Measurements from ENCODE around the gene CCSAP.
"Not testable (repeated sequence)": the region's sequence is repeated elsewhere in the genome, so short reads cannot be mapped to it uniquely, and the experiment has no call there.

CCSAP gene

GRCh38 chr1:229325853-229326487 lies 16.9 kb downstream of the CCSAP start:
- no peak for DNase-seq (ENCODE audit: low spot score)

DNA sequence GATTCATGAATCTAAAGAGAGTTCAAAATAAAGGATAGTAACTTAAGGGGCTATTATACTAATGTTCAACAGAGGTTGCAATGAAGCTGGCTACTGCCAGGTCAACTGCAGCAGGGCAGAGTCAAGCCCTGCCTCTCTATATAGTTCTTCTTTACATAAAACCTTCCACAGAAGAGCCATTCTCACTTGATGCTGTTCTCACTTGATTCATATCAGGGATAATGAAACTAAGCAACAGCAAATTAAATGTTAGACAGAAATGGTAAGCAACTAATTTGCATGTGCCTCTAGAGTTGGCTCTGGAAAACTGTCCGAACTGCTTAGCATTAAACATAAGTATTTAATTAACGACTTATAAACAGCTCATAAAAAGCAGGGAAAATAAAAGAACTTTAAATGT lies 17.4 kb downstream of the CCSAP start:
- DNase-seq (ENCODE audit: low spot score): no peak

DNA sequence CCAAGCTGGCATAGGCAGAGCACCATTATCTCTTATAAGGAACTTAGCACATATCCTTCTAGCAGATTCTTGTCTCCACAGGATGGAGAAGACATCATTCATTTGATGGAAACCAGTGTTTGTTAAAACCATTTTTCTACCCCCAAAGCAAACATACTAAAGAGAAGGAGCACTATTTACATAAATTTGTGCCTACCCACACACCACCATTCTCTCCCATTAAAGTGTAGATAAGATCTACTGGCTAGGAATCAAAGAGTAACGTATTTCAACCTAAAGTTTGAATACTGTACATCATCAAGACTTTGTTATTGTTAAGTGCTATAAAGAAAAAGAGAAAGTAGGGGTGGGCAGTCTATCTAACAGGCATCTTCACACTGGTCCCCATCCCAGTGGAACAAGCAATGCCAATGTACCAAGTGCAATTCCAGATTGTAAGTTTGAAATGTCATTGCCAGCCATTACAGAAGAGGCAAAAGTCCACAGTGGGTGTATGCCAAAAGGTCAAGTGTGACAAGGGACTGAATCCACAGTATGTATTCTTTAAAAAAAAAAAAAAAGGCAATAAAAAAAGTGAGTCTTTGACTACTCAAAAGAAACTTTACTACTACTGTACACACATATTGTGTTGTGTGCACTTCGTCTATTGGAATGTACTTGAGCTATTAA lies 18.8 kb downstream of the CCSAP start:
- no peak for DNase-seq (ENCODE audit: low spot score)

- no peak for DNase-seq (ENCODE audit: low spot score)
These were observed 19.6 kb downstream of the CCSAP start for GRCh38 chr1:229323201-229323600.

DNA sequence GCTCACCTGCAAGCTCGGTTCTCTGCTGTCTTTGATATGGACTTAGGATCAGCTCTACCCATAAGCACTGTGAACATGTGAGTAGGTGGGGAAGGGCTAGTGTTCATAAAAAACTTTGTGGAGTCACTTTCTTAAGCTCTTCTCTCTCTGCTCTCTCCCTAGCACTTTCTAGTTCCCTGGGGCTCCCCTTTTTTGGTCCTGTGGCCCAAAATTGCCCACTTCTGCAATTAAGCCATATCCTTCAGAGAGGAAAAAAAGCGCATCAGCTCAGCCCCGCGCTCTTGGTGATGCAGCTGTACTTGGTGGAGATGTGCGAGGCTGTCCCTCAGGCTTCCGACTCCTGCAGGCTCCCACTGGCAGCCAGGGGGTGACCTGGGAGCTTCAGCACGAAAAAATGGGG lies 23.4 kb downstream of the CCSAP start:
- DNase-seq (ENCODE audit: low spot score): no peak

DNA sequence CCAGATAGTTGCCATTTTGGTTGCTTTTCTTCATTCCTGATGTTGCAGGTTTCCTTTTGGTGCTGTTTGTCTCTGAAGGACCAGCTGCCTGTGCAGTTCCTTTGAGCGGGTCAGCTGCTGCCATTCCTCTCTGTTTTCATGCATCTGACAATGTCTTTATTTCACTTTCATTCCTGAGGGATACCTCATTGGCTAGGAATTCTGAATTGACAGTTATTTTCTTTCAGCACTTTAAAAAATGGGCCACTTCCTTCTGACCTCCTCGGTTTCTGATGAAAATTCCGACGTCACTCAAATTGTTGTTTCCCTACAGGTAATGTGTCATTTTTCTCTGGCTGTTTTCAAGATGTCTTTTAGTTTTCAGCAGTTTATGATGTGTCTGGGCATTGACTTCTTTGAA lies 24.8 kb downstream of the CCSAP start:
- no peak for DNase-seq (ENCODE audit: low spot score)

GRCh38 chr1:229316166-229316565 lies 26.7 kb downstream of the CCSAP start:
- no peak for DNase-seq (ENCODE audit: low spot score)

- no peak for DNase-seq (ENCODE audit: low spot score)
These were observed 32.0 kb downstream of the CCSAP start for GRCh38 chr1:229310833-229311232.

- DNase-seq (ENCODE audit: low spot score): no peak
These were observed 33.2 kb downstream of the CCSAP start for GRCh38 chr1:229309684-229310083.

DNA sequence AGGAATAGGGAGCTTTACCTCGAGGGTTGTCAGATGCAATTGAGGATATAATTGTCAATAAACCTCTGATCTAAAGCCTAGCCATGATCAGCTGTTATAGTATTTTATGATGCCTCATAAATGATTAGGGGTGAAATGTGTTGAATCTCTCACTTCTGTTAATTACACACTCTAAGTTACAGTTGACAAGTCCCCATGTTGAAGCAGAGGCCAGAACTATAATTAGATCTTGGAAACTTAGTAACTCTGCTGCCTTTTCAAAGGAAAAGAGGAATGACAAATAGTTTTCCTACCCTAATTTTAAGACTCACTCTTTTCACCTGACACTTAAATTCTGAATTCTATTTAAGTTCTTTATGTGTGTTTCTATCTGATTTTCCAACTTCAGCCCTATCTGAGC lies 33.8 kb downstream of the CCSAP start:
- DNase-seq (ENCODE audit: low spot score): no peak

- DNase-seq (ENCODE audit: low spot score): no peak
These were observed 37.5 kb downstream of the CCSAP start for GRCh38 chr1:229305392-229305791.

- no peak for DNase-seq (ENCODE audit: low spot score)
These were observed 39.0 kb downstream of the CCSAP start for GRCh38 chr1:229303855-229304254.

- DNase-seq (ENCODE audit: low spot score): no peak
These were observed 40.1 kb downstream of the CCSAP start for GRCh38 chr1:229302740-229303139.

- no peak for DNase-seq (ENCODE audit: low spot score)
These were observed 42.6 kb downstream of the CCSAP start for GRCh38 chr1:229300099-229300757.

- DNase-seq (ENCODE audit: low spot score): no peak
These were observed 43.9 kb downstream of the CCSAP start for GRCh38 chr1:229298887-229299503.

- no peak for DNase-seq (ENCODE audit: low spot score)
These were observed 44.4 kb downstream of the CCSAP start for GRCh38 chr1:229298420-229298819.

- no peak for DNase-seq (ENCODE audit: low spot score)
These were observed 45.1 kb downstream of the CCSAP start for GRCh38 chr1:229297746-229298145.

DNA sequence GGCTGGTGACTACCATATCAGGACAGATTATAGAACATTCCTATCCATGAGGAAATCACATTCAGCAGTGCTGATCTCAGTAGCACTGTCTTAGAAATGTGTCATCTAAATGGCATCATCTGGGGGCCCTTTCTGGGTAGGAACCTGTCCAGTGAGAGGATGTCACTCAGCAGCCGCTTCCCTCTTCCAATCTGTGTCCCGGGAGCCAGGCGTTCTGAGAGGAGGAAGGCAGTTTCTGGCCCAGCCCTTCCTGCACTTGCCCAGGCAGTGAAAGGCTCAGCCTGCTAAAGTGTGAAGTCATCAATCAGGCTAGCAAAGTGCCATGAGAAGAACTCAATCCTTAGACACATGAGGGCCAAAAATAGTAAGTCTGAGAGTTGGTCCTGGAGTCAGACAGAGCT lies 46.3 kb downstream of the CCSAP start:
- peak; percentile 30 for DNase-seq (ENCODE audit: low spot score)

GRCh38 chr1:229295745-229296144 lies 47.1 kb downstream of the CCSAP start:
- no peak for DNase-seq (ENCODE audit: low spot score)

DNA sequence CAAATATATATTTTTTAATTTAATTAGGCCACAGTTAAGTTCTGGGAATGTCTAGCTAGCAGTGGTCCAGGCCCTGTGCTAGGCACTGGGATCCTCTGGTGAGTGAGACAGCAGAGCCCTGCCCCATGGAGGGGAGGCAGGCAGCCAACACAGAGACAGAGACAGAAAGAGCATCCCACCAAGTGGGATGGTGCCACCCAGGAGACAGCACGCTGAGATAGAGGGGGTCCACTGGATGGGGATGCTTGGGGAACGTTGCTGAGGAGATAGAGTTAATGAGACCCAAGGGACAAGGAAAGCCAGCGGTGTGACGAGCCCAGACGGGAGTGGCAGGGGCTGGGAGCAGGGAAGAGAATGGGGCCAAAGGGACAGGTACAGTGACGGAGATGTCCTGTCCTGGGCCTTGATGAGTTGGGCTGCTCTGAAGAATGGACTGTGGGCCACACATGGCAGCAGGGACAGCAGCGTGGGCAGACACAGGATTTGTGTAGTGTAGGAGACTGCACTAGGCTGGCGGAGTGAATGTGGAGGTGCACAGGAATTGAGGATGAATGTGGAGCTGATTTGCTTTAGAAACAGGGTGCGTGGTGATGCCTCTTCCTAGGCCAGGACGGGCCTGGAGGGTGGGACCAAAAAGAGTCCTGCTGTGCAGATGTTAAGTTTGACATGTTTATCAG lies 49.2 kb downstream of the CCSAP start:
- no peak for DNase-seq (ENCODE audit: low spot score)

- not testable (repeated sequence) for DNase-seq (ENCODE audit: low spot score)
These were observed 51.2 kb downstream of the CCSAP start for GRCh38 chr1:229291686-229292085.

DNA sequence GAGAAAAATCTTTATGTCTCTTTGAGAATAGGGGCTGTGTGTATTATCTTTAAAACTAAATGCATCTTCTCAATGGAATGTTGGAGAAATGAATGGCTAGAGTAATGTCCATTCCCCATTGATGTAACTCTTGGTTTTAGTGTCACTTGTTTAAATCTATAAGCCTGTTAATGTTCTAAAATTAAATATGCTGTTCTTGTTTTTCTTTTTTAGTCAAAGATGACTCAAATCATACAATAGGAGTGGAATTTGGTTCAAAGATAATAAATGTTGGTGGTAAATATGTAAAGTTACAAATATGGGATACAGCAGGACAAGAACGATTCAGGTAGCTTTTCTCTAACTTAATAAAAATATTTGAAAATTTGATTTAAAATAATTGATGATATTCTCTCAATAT lies 54.3 kb downstream of the CCSAP start:
- DNase-seq (ENCODE audit: low spot score): no peak

GRCh38 chr1:229287267-229287666 lies 55.6 kb downstream of the CCSAP start:
- DNase-seq (ENCODE audit: low spot score): no peak
